Neural cell (in vitro differentiated cells): ENCODE results near the gene DRD5. TPM values are rescaled to one million over a fixed set of nuclear protein-coding genes. Genes with fewer than 3 reads are reported as not detected.

ENCODE experiments used
- H2AFZ ChIP-seq: fragments of 200-600, 300-800 bp; sonication (generic), shearing (Covaris generic); 2 replicates; pipeline ENCODE4 v1.6.0; 2014; ENCODE audit warnings: low read depth, mild to moderate bottlenecking, antibody characterized with exemption, low read length, moderate library complexity
- H3F3A ChIP-seq: fragments of 200-600 bp; shearing (Covaris generic); 2 replicates; pipeline ENCODE4 v1.6.1; 2016; ENCODE audit warnings: mild to moderate bottlenecking, moderate library complexity, mixed read lengths, antibody characterized with exemption, low read length; ENCODE audit not compliant: insufficient read depth, poor library complexity, severe bottlenecking
- H3K27ac ChIP-seq: fragments of 200-600, 300-800 bp; sonication (generic), shearing (Covaris generic); 2 replicates; pipeline ENCODE4 v1.5.1; 2014; ENCODE audit warnings: mild to moderate bottlenecking, low read length, moderate library complexity
- H3K27me3 ChIP-seq: fragments of 300-800, 200-600 bp; sonication (generic), shearing (Covaris generic); 2 replicates; pipeline ENCODE4 v1.6.0; 2014; ENCODE audit warnings: mild to moderate bottlenecking, low read depth, low read length, moderate library complexity; ENCODE audit not compliant: insufficient read depth
- H3K36me3 ChIP-seq: fragments of 300-800, 200-600 bp; sonication (generic), shearing (Covaris generic); 2 replicates; pipeline ENCODE4 v1.5.1; 2014; ENCODE audit warnings: mild to moderate bottlenecking, antibody characterized with exemption, low read length, moderate library complexity; ENCODE audit not compliant: insufficient read depth
- H3K4me2 ChIP-seq: fragments of 300-800, 200-600 bp; sonication (generic), shearing (Covaris generic); 2 replicates; pipeline ENCODE4 v1.6.0; 2014; ENCODE audit warnings: mild to moderate bottlenecking, low read length
- H3K4me3 ChIP-seq: fragments of 300-800, 200-600 bp; sonication (generic), shearing (Covaris generic); 2 replicates; pipeline ENCODE4 v1.5.1; 2014; ENCODE audit warnings: mild to moderate bottlenecking, low read length, moderate library complexity
- H3K79me2 ChIP-seq: fragments of 200-600 bp; shearing (Covaris generic); replicated peaks from 2 replicates; pipeline ENCODE4 v1.6.0; 2014; ENCODE audit warnings: mild to moderate bottlenecking, low read length, moderate library complexity; ENCODE audit not compliant: insufficient read depth
- H3K9ac ChIP-seq: fragments of 300-800, 200-600 bp; sonication (generic), shearing (Covaris generic); 2 replicates; pipeline ENCODE4 v1.6.1; 2016; ENCODE audit warnings: mild to moderate bottlenecking, low read length, mixed read lengths
- H3K9me2 ChIP-seq: fragments of 200-600 bp; shearing (Covaris generic); 2 replicates; pipeline ENCODE4 v1.6.1; 2016; ENCODE audit warnings: mild to moderate bottlenecking, low read length, mixed read lengths; ENCODE audit not compliant: insufficient read depth
- H3K9me3 ChIP-seq: fragments of 200-600, 300-800 bp; sonication (generic), shearing (Covaris generic); 2 replicates; pipeline ENCODE4 v1.6.1; 2016; ENCODE audit warnings: mild to moderate bottlenecking, mixed run types, low read length, moderate library complexity, mixed read lengths
- H4K20me1 ChIP-seq: fragments of 200-600 bp; shearing (Covaris generic); 2 replicates; pipeline ENCODE4 v1.6.1; 2016; ENCODE audit warnings: mild to moderate bottlenecking, mixed run types; ENCODE audit not compliant: insufficient read depth
- CTCF ChIP-seq: fragments of 450-650 bp; IDR thresholded peaks from 2 replicates; pipeline ENCODE4 v1.5.1; 2014; ENCODE audit warnings: antibody characterized with exemption, mild to moderate bottlenecking, moderate library complexity; ENCODE audit not compliant: poor library complexity, severe bottlenecking
- EP300 ChIP-seq: fragments of 450-650 bp; conservative IDR thresholded peaks from 2 replicates; pipeline ENCODE4 v1.6.1; 2014; ENCODE audit warnings: antibody characterized with exemption, mild to moderate bottlenecking, moderate library complexity; ENCODE audit not compliant: poor library complexity, severe bottlenecking
- EZH2 ChIP-seq: fragments of 200-600, 300-800 bp; shearing (Covaris generic), sonication (generic); IDR thresholded peaks from 2 replicates; pipeline ENCODE4 v1.6.1; 2014; ENCODE audit warnings: antibody characterized with exemption, low read length, borderline replicate concordance, mild to moderate bottlenecking; ENCODE audit not compliant: insufficient read depth, poor library complexity, severe bottlenecking
- MXI1 ChIP-seq: fragments of 450-650 bp; conservative IDR thresholded peaks from 2 replicates; pipeline ENCODE4 v1.6.1; 2014; ENCODE audit warnings: antibody characterized with exemption, mild to moderate bottlenecking; ENCODE audit not compliant: poor library complexity, severe bottlenecking
- POLR2AphosphoS5 ChIP-seq: IDR thresholded peaks from 2 replicates; pipeline ENCODE4 v1.6.1; 2012
- RAD21 ChIP-seq: fragments of 450-650 bp; conservative IDR thresholded peaks from 2 replicates; pipeline ENCODE4 v1.6.1; 2014; ENCODE audit warnings: antibody characterized with exemption, mild to moderate bottlenecking, moderate library complexity
- REST ChIP-seq: IDR thresholded peaks from 2 replicates; pipeline ENCODE4 v1.6.1; 2012; ENCODE audit warnings: borderline replicate concordance
- SMC3 ChIP-seq: fragments of 450-650 bp; conservative IDR thresholded peaks from 2 replicates; pipeline ENCODE4 v1.6.1; 2014; ENCODE audit warnings: antibody characterized with exemption, mild to moderate bottlenecking, moderate library complexity; ENCODE audit not compliant: poor library complexity
- TAF1 ChIP-seq: IDR thresholded peaks from 2 replicates; pipeline ENCODE4 v1.6.1; 2012; ENCODE audit warnings: low read depth
- polyA plus RNA-seq: library from polyadenylated mRNA; depleted of rRNA; stranded (reverse); fragments of >200 nt; gene quantifications from 2 replicates; pipeline ENCODE4 v1.2.3, GENCODE V29; 2014

DRD5 gene
- polyA plus RNA-seq, 1 donor from 2014 or later = 0.33 TPM

- Histone ChIP-seq H3K9me2 (no peaks in the 10 kb centered on the region), H2AFZ (no peak overlapping the region), H3K9ac (no peak overlapping the region), H4K20me1 (no peaks in the 10 kb centered on the region), H3F3A (no peaks in the 10 kb centered on the region), H3K9me3 (no peaks in the 10 kb centered on the region), H3K4me3 (no peak overlapping the region), H3K79me2 (no peaks in the 10 kb centered on the region), H3K36me3 (no peaks in the 10 kb centered on the region), H3K27me3 (no peaks in the 10 kb centered on the region), H3K27ac (no peak overlapping the region), H3K4me2 (no peak overlapping the region)
- TF ChIP-seq RAD21 = no peak
- no peak for TF ChIP-seq SMC3
- TF ChIP-seq MXI1 = no peak
Measured at GRCh38 chr4:9826551-9826950, 45.1 kb downstream of the DRD5 start.

- H3K4me2 ChIP-seq = no peak overlapping the region
- H3K27me3 ChIP-seq = no peaks in the 10 kb centered on the region
- H3F3A ChIP-seq = no peaks in the 10 kb centered on the region
- H3K4me3 ChIP-seq = no peak overlapping the region
- H3K36me3 ChIP-seq = no peaks in the 10 kb centered on the region
- no peaks in the 10 kb centered on the region for H3K79me2 ChIP-seq
- no peaks in the 10 kb centered on the region for H3K9me3 ChIP-seq
- H4K20me1 ChIP-seq = no peaks in the 10 kb centered on the region
- H3K9ac ChIP-seq = no peak overlapping the region
- no peak overlapping the region for H3K27ac ChIP-seq
- H2AFZ ChIP-seq = no peak overlapping the region
- no peaks in the 10 kb centered on the region for H3K9me2 ChIP-seq
- TF ChIP-seq EP300 (no peak), TAF1 (no peak), RAD21 (no peak), EZH2 (no peak), CTCF (no peak), SMC3 (no peak), MXI1 (no peak), REST (no peak)
Measured at GRCh38 chr4:9832640-9833039, 51.2 kb downstream of the DRD5 start.

GRCh38 chr4:9833421-9833820 lies 52.0 kb downstream of the DRD5 start:
- Histone ChIP-seq H4K20me1 (no peaks in the 10 kb centered on the region), H3K36me3 (no peaks in the 10 kb centered on the region)

More at GRCh38 chr4:9833421-9833820, 52.0 kb downstream of the DRD5 start:
- no peaks in the 10 kb centered on the region for H3K79me2 ChIP-seq
- no peak overlapping the region for H3K4me3 ChIP-seq
- no peaks in the 10 kb centered on the region for H3K9me2 ChIP-seq
- H3K9me3 ChIP-seq = no peaks in the 10 kb centered on the region
- TF ChIP-seq MXI1 = no peak
- no peak for TF ChIP-seq EP300
- TF ChIP-seq REST = no peak
- no peak for TF ChIP-seq CTCF
- TF ChIP-seq POLR2AphosphoS5 = no peak
- H2AFZ ChIP-seq = no peak overlapping the region
- no peaks in the 10 kb centered on the region for H3F3A ChIP-seq
- H3K9ac ChIP-seq = no peak overlapping the region
- H3K27ac ChIP-seq = no peak overlapping the region
- no peak overlapping the region for H3K4me2 ChIP-seq
- no peaks in the 10 kb centered on the region for H3K27me3 ChIP-seq
